NCI-H2227 (cell line): Measurements from ENCODE around the gene KCNC1.

Source experiments
- DNase-seq: peaks from one replicate; lab custom pipeline; 2025; ENCODE audit not compliant: unreplicated experiment; lab: John Stamatoyannopoulos, UW

Gene KCNC1

GRCh38 chr11:17788084-17788483, 53.5 kb downstream of the KCNC1 start:
- no peak for DNase-seq

GRCh38 chr11:17790453-17790852, 55.9 kb downstream of the KCNC1 start:
- DNase-seq, result no peak

GRCh38 chr11:17791144-17791543, 56.6 kb downstream of the KCNC1 start:
- no peak for DNase-seq

GRCh38 chr11:17792161-17792560, 57.6 kb downstream of the KCNC1 start:
- DNase-seq, result no peak

GRCh38 chr11:17793642-17794170, 59.1 kb downstream of the KCNC1 start:
- no peak for DNase-seq

- no peak for DNase-seq
Observed at GRCh38 chr11:17794981-17795380, 60.4 kb downstream of the KCNC1 start.

- no peak for DNase-seq
Observed at GRCh38 chr11:17796154-17796553, 61.6 kb downstream of the KCNC1 start.

- no peak for DNase-seq
Observed at GRCh38 chr11:17798253-17798652, 63.7 kb downstream of the KCNC1 start.

- DNase-seq, result no peak
Observed at GRCh38 chr11:17798716-17799115, 64.1 kb downstream of the KCNC1 start.

- DNase-seq, result no peak
Observed at GRCh38 chr11:17799147-17799546, 64.6 kb downstream of the KCNC1 start.

- no peak for DNase-seq
Observed at GRCh38 chr11:17801166-17801565, 66.6 kb downstream of the KCNC1 start.

- DNase-seq, result no peak
Observed at GRCh38 chr11:17802491-17802890, 67.9 kb downstream of the KCNC1 start.

GRCh38 chr11:17803754-17804334, 69.3 kb downstream of the KCNC1 start:
- no peak for DNase-seq

GRCh38 chr11:17805043-17805442, 70.5 kb downstream of the KCNC1 start:
- no peak for DNase-seq

GRCh38 chr11:17805873-17806272, 71.3 kb downstream of the KCNC1 start:
- DNase-seq, result no peak

GRCh38 chr11:17807034-17807433, 72.5 kb downstream of the KCNC1 start:
- DNase-seq, result peak; percentile 6

- no peak for DNase-seq
Observed at GRCh38 chr11:17810041-17810440, 75.5 kb downstream of the KCNC1 start.

- DNase-seq, result no peak
Observed at GRCh38 chr11:17810746-17811145, 76.2 kb downstream of the KCNC1 start.

- no peak for DNase-seq
Observed at GRCh38 chr11:17811352-17811751, 76.8 kb downstream of the KCNC1 start.

- peak; percentile 36 for DNase-seq
Observed at GRCh38 chr11:17812091-17812864, 77.7 kb downstream of the KCNC1 start.

- no peak for DNase-seq
Observed at GRCh38 chr11:17812865-17813187, 78.2 kb downstream of the KCNC1 start.

- no peak for DNase-seq
Observed at GRCh38 chr11:17813391-17814059, 78.9 kb downstream of the KCNC1 start.
